NCI-H2227 (cell line): ENCODE data around the gene COL20A1.
"Not testable (repeated sequence)": the region's sequence is repeated elsewhere in the genome, so short reads cannot be mapped to it uniquely, and the experiment has no call there.

Source experiments
- DNase-seq: peaks from one replicate; lab custom pipeline; 2025; ENCODE audit not compliant: unreplicated experiment; lab: John Stamatoyannopoulos, UW

The COL20A1 gene

GRCh38 chr20:63290136-63290676 is 2.8 kb upstream of the COL20A1 start:
- no peak for DNase-seq

- peak; percentile 30 for DNase-seq
These were observed 2.1 kb upstream of the COL20A1 start for GRCh38 chr20:63290677-63291472.

GRCh38 chr20:63291811-63292210 is 1.2 kb upstream of the COL20A1 start:
- DNase-seq = no peak

- DNase-seq = no peak
These were observed 689 bp upstream of the COL20A1 start for GRCh38 chr20:63292292-63292701.

- no peak for DNase-seq
These were observed 470 bp downstream of the COL20A1 start for GRCh38 chr20:63293456-63293855.

- no peak for DNase-seq
These were observed 1.0 kb downstream of the COL20A1 start for GRCh38 chr20:63293871-63294535.

- no peak for DNase-seq
These were observed 1.5 kb downstream of the COL20A1 start for GRCh38 chr20:63294536-63294900.

GRCh38 chr20:63295018-63295417 is 2.0 kb downstream of the COL20A1 start:
- DNase-seq = no peak

GRCh38 chr20:63295422-63295821 is 2.4 kb downstream of the COL20A1 start:
- DNase-seq = no peak

GRCh38 chr20:63295846-63296245 is 2.9 kb downstream of the COL20A1 start:
- DNase-seq = no peak

GRCh38 chr20:63296531-63297299 is 3.7 kb downstream of the COL20A1 start:
- no peak for DNase-seq

- no peak for DNase-seq
These were observed 4.4 kb downstream of the COL20A1 start for GRCh38 chr20:63297371-63297781.

- no peak for DNase-seq
These were observed 5.0 kb downstream of the COL20A1 start for GRCh38 chr20:63297796-63298572.

- no peak for DNase-seq
These were observed 5.8 kb downstream of the COL20A1 start for GRCh38 chr20:63298731-63299312.

- no peak for DNase-seq
These were observed 8.7 kb downstream of the COL20A1 start for GRCh38 chr20:63301671-63302070.

- no peak for DNase-seq
These were observed 10.2 kb downstream of the COL20A1 start for GRCh38 chr20:63303095-63303666.

GRCh38 chr20:63305393-63305792 is 12.4 kb downstream of the COL20A1 start:
- no peak for DNase-seq

- not testable (repeated sequence) for DNase-seq
These were observed 13.1 kb downstream of the COL20A1 start for GRCh38 chr20:63305933-63306672.
